A673 (cell line): ENCODE measurements around the gene SLBP. TPM values are rescaled to one million over a fixed set of nuclear protein-coding genes. Genes with fewer than 3 reads are reported as not detected.

Experiments
- BruUV-seq: library from RNA; stranded (reverse); fragments of 400-500 nt; replicated peaks from 2 replicates; lab custom pipeline; 2021; lab: Mats Ljungman, UMichigan
- CTCF ChIA-PET: fragments of 300-600 bp; sonication (Branson Sonifier 250); formaldehyde crosslinking; loops from one replicate; lab custom pipeline; 2022; ENCODE audit warnings: antibody characterized with exemption; lab: Charles Lee
- POLR2A ChIA-PET: fragments of 300-600 bp; sonication (Branson Sonifier 250); formaldehyde crosslinking; loops from one replicate; lab custom pipeline; 2022; ENCODE audit warnings: antibody characterized with exemption; ENCODE audit not compliant: low non-redundant PET; lab: Charles Lee
- DNase-seq: peaks from one replicate; pipeline ENCODE4 v3.0.0-alpha.2; 2015; ENCODE audit warnings: low spot score
- H3K27ac ChIP-seq: fragments of 200-600 bp; sonication (generic); 2 replicates; pipeline ENCODE4 v1.5.1; 2016; ENCODE audit warnings: mixed run types, low read depth, mild to moderate bottlenecking, mixed read lengths, antibody characterized with exemption, low read length; ENCODE audit not compliant: poor library complexity, severe bottlenecking
- H3K27me3 ChIP-seq: fragments of 200-600 bp; sonication (generic); replicated peaks from 2 replicates; pipeline ENCODE4 v1.6.1; 2017; ENCODE audit warnings: mixed run types, low read depth, mild to moderate bottlenecking, mixed read lengths, antibody characterized with exemption, low read length; ENCODE audit not compliant: insufficient read depth, poor library complexity
- H3K36me3 ChIP-seq: fragments of 200-600 bp; sonication (generic); 2 replicates; pipeline ENCODE4 v1.6.1; 2016; ENCODE audit warnings: mixed run types, mild to moderate bottlenecking, mixed read lengths, antibody characterized with exemption, low read length; ENCODE audit not compliant: insufficient read depth, poor library complexity, severe bottlenecking
- H3K4me1 ChIP-seq: fragments of 200-600 bp; sonication (generic); 2 replicates; pipeline ENCODE4 v1.6.1; 2017; ENCODE audit warnings: mixed run types, mild to moderate bottlenecking, mixed read lengths, antibody characterized with exemption, low read length; ENCODE audit not compliant: insufficient read depth, poor library complexity, severe bottlenecking
- H3K4me3 ChIP-seq: fragments of 200-600 bp; sonication (generic); 2 replicates; pipeline ENCODE4 v1.5.1; 2016; ENCODE audit warnings: low read depth, mixed run types, mild to moderate bottlenecking, mixed read lengths, low read length; ENCODE audit not compliant: poor library complexity, severe bottlenecking
- H3K9me3 ChIP-seq: fragments of 200-600 bp; sonication (generic); 2 replicates; pipeline ENCODE4 v1.6.1; 2016; ENCODE audit warnings: mixed run types, low read depth, mild to moderate bottlenecking, mixed read lengths, antibody characterized with exemption, low read length; ENCODE audit not compliant: poor library complexity, severe bottlenecking
- CTCF ChIP-seq: fragments of 300-800, 200-600 bp; sonication (generic); conservative IDR thresholded peaks from 2 replicates; pipeline ENCODE4 v1.5.1; 2017; ENCODE audit warnings: low read depth, mild to moderate bottlenecking, antibody characterized with exemption, low read length, moderate library complexity, mixed read lengths
- EZH2 ChIP-seq: fragments of 200-600 bp; sonication (generic); IDR thresholded peaks from 2 replicates; pipeline ENCODE4 v1.6.1; 2017; ENCODE audit warnings: borderline replicate concordance, low read depth, mild to moderate bottlenecking, mixed read lengths, antibody characterized with exemption, low read length; ENCODE audit not compliant: poor library complexity, severe bottlenecking
- intact Hi-C: fragments of 100-400 bp; cut with micrococcal nuclease; formaldehyde crosslinking; loops from one replicate; pipeline ENCODE4 v1.10.0; 2022; ENCODE audit not compliant: unreplicated experiment
- total RNA-seq: library from RNA; stranded (reverse); gene quantifications from 2 replicates; pipeline ENCODE4 v1.2.3, GENCODE V29; 2021

Gene SLBP
- total RNA-seq, 1 experiment from 2014 or later = 85.5 TPM

- H3K27ac ChIP-seq = no peak overlapping the region
- TF ChIP-seq EZH2 = no peak
- TF ChIP-seq CTCF = no peak
- no peaks in the 10 kb centered on the region for H3K9me3 ChIP-seq
- intact Hi-C loops = loop anchor here (5.0 kb wide), 3 partner anchors 148 to 438 kb away; no protein-coding TSS in a partner anchor
- no peak overlapping the region for H3K4me3 ChIP-seq
- BruUV-seq = no TSS peak
- no peak for DNase-seq
- peaks cover 9% of the 10 kb centered on the region for H3K36me3 ChIP-seq
- ChIA-PET POLR2A (no interaction called here), CTCF (interaction anchor here (0.5 to 0.9 kb wide), 4 partner anchors 19 to 605 kb away, joined by 3 to 7 read pairs (median 5); no protein-coding TSS in a partner anchor)
- no peaks in the 10 kb centered on the region for H3K27me3 ChIP-seq
- H3K4me1 ChIP-seq = no peaks in the 10 kb centered on the region
Observed at GRCh38 chr4:1749370-1749769, 37.3 kb upstream of the SLBP start.

- Histone ChIP-seq H3K9me3 (no peaks in the 10 kb centered on the region), H3K27ac (no peak overlapping the region), H3K4me3 (peak overlapping the region; percentile 22), H3K36me3 (peaks cover 18% of the 10 kb centered on the region), H3K27me3 (no peaks in the 10 kb centered on the region), H3K4me1 (no peaks in the 10 kb centered on the region)
- POLR2A ChIA-PET = no interaction called here
- CTCF ChIA-PET = interaction anchor here (0.5 to 1.2 kb wide), 9 partner anchors 19 to 265 kb away, joined by 3 to 9 read pairs (median 4); no protein-coding TSS in a partner anchor
- intact Hi-C loops = loop anchor here (5.0 kb wide), 3 partner anchors 149 to 439 kb away; no protein-coding TSS in a partner anchor
- TF ChIP-seq EZH2 = no peak
- peak; percentile 94 for TF ChIP-seq CTCF
- DNase-seq = peak; percentile 89
- BruUV-seq = no TSS peak
Observed at GRCh38 chr4:1748465-1748995, 36.4 kb upstream of the SLBP start.

GRCh38 chr4:1747603-1747967 is 35.5 kb upstream of the SLBP start:
- intact Hi-C loops = loop anchor here (5.0 kb wide), 3 partner anchors 150 to 440 kb away; no protein-coding TSS in a partner anchor

More at GRCh38 chr4:1747603-1747967, 35.5 kb upstream of the SLBP start:
- Histone ChIP-seq H3K27me3 (no peaks in the 10 kb centered on the region), H3K4me3 (no peak overlapping the region), H3K27ac (no peak overlapping the region), H3K9me3 (no peaks in the 10 kb centered on the region), H3K36me3 (peaks cover 20% of the 10 kb centered on the region), H3K4me1 (no peaks in the 10 kb centered on the region)
- DNase-seq = no peak
- no TSS peak for BruUV-seq
- CTCF ChIA-PET = interaction anchor here (0.9 to 1.2 kb wide), 3 partner anchors 20 to 59 kb away, joined by 4 to 9 read pairs (median 4); no protein-coding TSS in a partner anchor
- POLR2A ChIA-PET = no interaction called here
- TF ChIP-seq EZH2 = no peak
- TF ChIP-seq CTCF = no peak
